ENCODE data around the gene HDAC9. TPM values are rescaled to one million over a fixed set of nuclear protein-coding genes. Genes with fewer than 3 reads are reported as not detected.

Gene HDAC9
- total RNA-seq, 1 donor = 55.0 TPM

DNA sequence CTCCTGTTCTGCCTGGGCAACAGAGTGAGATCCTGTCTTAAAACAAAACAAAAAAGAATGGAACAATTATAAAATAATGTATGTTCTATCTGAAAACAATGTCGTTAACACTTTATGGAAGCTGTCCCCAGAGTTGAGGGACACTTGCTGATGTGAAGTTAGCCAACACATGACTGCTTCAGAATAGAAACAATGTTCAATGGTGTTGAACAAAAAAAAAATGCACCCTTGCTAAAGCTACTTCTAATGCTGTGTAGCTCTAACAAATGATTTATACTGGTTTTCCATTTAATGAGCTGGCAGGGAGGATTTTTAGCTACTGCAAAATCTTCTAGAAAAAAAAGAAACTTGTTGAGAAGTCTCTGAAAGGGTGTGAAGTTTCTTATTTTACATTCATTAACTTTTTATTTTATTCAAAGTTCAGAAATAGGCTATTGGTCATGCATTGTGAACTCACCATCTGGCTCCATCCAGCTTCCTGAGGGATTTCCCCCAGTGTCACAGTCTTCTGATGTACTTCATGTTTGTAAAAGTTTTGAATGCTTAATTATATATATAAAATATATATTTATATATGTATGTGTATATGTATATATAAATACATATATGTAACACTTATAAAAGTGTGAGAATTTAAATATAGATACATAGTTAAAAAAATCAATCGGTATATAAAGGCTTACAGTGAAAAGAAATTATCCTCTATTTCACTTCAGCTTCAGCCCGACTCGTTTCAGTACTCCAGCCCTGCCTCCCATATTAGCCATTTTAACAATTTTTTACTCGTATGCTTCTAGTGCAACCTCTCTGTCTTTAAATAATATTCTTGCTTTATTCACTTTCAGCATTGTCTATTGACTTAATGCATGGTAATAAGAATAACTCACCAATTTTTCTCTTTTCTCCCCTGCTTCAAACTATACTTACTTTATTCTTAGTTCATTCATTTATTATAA is 35.0 kb downstream of the HDAC9 start:
- TF ChIP-seq, protein P1, sequence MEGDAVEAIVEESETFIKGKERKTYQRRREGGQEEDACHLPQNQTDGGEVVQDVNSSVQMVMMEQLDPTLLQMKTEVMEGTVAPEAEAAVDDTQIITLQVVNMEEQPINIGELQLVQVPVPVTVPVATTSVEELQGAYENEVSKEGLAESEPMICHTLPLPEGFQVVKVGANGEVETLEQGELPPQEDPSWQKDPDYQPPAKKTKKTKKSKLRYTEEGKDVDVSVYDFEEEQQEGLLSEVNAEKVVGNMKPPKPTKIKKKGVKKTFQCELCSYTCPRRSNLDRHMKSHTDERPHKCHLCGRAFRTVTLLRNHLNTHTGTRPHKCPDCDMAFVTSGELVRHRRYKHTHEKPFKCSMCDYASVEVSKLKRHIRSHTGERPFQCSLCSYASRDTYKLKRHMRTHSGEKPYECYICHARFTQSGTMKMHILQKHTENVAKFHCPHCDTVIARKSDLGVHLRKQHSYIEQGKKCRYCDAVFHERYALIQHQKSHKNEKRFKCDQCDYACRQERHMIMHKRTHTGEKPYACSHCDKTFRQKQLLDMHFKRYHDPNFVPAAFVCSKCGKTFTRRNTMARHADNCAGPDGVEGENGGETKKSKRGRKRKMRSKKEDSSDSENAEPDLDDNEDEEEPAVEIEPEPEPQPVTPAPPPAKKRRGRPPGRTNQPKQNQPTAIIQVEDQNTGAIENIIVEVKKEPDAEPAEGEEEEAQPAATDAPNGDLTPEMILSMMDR (IDR thresholded peaks at IDR 0.05; ENCODE audit: insufficient read depth, low read length) = no peak
- no peak for DNase-seq (ENCODE audit: low read depth)
- no peak overlapping the region for H3K4me3 ChIP-seq (ENCODE audit: low read depth, low read length)

DNA sequence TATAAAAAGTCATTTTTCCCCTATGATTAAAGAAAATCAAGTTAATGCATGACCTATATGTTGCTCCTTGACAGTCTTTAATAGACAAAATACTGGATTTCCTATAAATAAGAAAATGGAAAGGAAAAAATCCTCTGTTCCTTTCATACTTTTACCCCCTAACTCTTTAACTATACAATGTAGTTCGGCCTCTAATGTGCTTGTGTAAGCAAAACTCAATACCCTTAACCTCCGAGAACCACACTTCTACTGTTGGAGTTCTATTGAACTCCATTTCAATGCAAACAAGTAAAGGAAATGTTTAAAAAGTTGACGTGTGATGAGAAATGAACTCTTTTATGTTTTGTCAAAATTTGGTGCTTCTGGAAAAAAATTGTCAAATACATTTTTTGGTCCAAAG is 36.0 kb downstream of the HDAC9 start:
- DNase-seq (ENCODE audit: low read depth) = no peak
- H3K4me3 ChIP-seq (ENCODE audit: low read depth, low read length) = no peak overlapping the region
- TF ChIP-seq, protein P1 (IDR thresholded peaks at IDR 0.05; ENCODE audit: insufficient read depth, low read length) = no peak

DNA sequence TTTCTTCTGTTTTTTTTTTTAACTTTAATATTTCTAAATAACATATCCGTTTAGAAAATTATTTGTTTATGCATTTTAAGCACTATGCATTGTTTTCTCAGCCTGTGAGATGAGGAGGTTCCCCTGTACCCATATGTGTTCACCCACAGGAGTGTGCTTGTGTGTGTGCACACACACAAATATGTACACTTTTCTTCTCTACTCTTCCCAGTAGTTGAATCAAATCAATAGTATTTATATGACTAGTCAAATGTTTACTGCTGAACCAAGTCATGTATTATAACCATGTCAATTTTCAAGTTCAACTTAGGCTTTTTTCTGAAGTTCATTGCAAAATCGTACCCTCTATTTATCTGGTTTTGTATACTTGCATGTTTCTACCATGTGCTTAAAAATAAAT is 37.3 kb downstream of the HDAC9 start:
- no peak overlapping the region for H3K4me3 ChIP-seq (ENCODE audit: low read depth, low read length)
- DNase-seq (ENCODE audit: low read depth) = no peak
- TF ChIP-seq, protein P1 (IDR thresholded peaks at IDR 0.05; ENCODE audit: insufficient read depth, low read length) = no peak

DNA sequence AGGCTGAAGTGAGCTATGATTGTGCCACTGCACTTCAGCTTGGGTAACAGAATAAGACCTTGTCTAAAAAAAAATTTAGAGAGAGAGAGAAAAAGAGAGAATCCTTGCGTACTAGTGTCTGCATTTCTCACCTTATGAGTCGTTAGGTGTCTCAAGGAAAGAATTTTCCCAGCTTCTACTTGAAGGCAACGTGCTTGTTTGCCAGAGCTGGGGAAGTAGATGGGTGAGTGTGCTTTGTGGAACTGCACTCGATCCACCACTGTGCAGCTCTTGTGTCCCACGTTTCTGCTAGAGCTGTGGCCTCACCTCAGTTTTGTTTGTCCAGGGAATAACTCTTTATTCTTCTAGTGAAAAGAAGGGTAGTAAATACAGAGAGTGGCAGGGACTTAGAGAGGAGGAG is 38.9 kb downstream of the HDAC9 start:
- H3K4me3 ChIP-seq (ENCODE audit: low read depth, low read length) = no peak overlapping the region
- TF ChIP-seq, protein P1 (IDR thresholded peaks at IDR 0.05; ENCODE audit: insufficient read depth, low read length) = no peak
- no peak for DNase-seq (ENCODE audit: low read depth)

DNA sequence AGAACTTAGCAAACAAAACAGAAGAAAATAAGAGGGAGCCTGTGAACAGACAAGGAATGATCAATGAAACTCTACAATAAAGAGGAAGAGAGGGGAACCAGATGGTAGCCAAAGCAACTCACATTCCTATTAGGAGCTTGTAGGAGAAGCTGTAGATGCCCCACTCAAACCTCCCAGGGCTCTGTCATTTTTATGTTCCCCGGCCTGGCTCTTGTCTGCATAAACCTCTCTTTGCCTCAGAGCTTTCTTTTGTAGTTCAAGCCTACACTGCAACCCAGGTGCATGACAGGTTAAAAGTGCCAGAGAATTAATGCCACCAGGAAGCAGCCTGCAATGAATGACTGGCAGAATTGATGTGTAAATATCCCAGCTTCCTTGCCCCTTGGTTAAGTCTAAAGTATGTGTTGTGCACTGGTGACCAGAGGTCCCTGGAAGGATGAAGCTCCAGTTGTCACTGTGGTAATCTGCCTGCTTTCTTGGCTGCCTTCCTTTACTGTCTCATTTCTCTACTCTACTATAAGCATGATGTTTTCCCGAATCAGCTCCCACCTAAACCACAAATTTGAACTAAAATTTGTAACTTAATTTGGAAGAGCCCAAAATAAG is 40.4 kb downstream of the HDAC9 start:
- no peak for DNase-seq (ENCODE audit: low read depth)
- no peak overlapping the region for H3K4me3 ChIP-seq (ENCODE audit: low read depth, low read length)
- TF ChIP-seq, protein P1 (IDR thresholded peaks at IDR 0.05; ENCODE audit: insufficient read depth, low read length) = no peak

DNA sequence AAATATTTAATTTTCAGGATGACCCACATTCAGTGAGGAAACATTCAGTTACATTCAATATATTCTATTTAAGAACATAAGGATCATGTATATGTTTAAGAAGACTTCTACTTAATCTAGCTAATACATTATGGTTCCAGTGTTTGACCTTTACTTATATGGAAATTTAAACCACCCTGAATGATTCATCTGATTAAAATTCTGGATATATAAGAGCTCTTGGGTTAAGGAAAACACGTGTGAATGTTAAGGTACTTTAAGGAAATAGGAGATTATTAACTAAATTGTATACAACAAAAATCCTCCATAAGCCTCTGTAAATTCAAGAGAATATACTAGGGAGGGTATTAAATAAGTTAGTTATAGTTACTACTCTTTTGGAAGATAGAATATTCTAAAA is 40.9 kb downstream of the HDAC9 start:
- H3K4me3 ChIP-seq (ENCODE audit: low read depth, low read length) = no peak overlapping the region
- no peak for DNase-seq (ENCODE audit: low read depth)
- TF ChIP-seq, protein P1 (IDR thresholded peaks at IDR 0.05; ENCODE audit: insufficient read depth, low read length) = no peak

Measured in fibroblast of the aortic adventitia (primary cell).